Tongue (tissue), 2 donors: ENCODE measurements around the gene CACNA1D. TPM values are rescaled to one million over a fixed set of nuclear protein-coding genes. Genes with fewer than 3 reads are reported as not detected.
A peak's percentile ranks its signal among the peaks of the same experiment; 100 is the strongest.
"Not testable (repeated sequence)": the region's sequence is repeated elsewhere in the genome, so short reads cannot be mapped to it uniquely, and the experiment has no call there.

Source experiments
- DNase-seq: peaks from one replicate; pipeline ENCODE4 v3.0.0-alpha.2; 2015
- total RNA-seq: library from RNA; depleted of rRNA; stranded (reverse); fragments of >200 nt; gene quantifications from one replicate; pipeline ENCODE4 v1.2.3, GENCODE V29; 2014

Gene CACNA1D
- total RNA-seq, 1 donor from 2014 or later: 10.1 TPM

- DNase-seq: no peak
These were observed 163.2 kb downstream of the CACNA1D start for GRCh38 chr3:53657651-53658050.

GRCh38 chr3:53658613-53659193 lies 164.3 kb downstream of the CACNA1D start:
- DNase-seq: no peak

- DNase-seq: no peak
These were observed 165.6 kb downstream of the CACNA1D start for GRCh38 chr3:53659996-53660395.

GRCh38 chr3:53661480-53661879 lies 167.1 kb downstream of the CACNA1D start:
- peak; percentile 20 for DNase-seq

GRCh38 chr3:53664812-53665211 lies 170.4 kb downstream of the CACNA1D start:
- DNase-seq: not testable (repeated sequence)

- DNase-seq: no peak
These were observed 171.4 kb downstream of the CACNA1D start for GRCh38 chr3:53665608-53666425.

DNA sequence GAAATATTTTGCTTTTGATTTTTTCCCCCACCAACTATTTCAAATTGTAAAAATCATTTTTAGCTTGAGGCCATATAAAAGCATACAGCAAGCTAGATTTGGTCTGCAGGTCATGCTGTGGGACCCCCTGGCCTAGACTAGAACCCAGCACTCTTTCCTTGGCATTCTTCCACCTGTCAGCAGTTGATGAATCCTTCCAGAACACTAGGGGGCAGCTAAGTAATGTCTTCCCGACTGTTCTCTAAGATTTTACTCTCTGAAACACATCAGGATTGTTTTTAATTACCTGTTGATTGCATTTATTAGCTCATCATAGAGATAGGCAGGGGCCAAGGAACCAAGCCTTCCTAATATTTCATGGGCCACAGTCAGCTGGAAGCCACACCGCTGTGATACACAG lies 174.5 kb downstream of the CACNA1D start:
- no peak for DNase-seq

DNA sequence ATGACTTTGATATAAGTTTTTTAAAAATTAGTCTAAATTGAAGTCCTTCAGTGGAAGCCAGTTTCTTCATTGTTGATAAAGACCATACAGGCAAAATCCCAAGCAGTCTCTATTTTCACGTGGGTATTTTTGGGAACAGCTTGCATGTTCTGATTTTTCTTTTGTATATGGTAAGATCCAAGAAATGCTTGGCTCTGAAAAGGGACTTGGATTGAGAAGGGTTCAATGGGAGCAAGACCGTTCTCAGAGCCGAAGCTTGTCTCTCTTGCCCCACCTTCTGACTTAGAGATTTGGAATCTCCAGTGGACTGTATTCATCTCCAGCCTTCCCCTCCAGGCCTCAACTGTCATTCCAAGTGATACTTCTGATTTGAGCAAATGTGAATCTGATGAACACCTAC lies 176.3 kb downstream of the CACNA1D start:
- no peak for DNase-seq

DNA sequence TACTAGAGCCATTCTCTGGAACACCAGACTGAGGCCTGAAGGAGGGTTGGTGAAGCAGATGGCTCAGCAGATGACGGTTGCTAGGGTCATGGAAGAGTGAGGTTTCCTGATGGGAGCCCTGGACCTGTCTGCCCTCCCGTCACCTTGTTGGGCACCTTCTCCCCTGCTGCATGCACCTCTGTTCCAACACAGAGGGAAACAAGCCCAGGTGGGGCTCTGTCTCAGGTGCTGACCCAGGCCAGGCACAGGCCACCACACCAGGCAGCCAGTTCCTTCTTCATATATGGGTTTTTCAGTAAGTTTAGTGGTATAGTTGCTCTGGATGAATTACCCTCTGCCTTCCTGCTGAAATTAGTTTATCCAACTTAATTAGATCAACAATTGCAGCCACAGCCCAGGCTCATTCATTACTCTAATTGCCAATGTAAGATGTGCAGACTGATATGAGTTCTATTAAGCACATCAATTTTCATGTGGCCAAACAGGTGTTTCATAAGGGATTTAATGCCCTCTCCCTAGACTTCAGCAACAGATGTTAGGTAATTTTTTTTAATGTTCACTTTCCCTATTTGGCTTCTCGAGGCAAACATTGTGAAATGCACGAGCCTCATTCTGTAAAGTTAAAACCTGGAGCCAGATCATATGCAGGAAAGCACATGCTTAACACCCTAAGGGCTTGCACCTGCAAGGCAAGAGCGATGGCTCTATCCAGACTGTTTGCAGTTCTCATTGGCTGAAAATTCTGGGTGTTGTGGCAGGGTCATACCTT lies 177.0 kb downstream of the CACNA1D start:
- DNase-seq: peak; percentile 60

- DNase-seq: no peak
These were observed 177.5 kb downstream of the CACNA1D start for GRCh38 chr3:53671961-53672299.

- DNase-seq: peak; percentile 79
These were observed 178.6 kb downstream of the CACNA1D start for GRCh38 chr3:53672981-53673380.

- peak; percentile 35 for DNase-seq
These were observed 179.4 kb downstream of the CACNA1D start for GRCh38 chr3:53673722-53674350.

DNA sequence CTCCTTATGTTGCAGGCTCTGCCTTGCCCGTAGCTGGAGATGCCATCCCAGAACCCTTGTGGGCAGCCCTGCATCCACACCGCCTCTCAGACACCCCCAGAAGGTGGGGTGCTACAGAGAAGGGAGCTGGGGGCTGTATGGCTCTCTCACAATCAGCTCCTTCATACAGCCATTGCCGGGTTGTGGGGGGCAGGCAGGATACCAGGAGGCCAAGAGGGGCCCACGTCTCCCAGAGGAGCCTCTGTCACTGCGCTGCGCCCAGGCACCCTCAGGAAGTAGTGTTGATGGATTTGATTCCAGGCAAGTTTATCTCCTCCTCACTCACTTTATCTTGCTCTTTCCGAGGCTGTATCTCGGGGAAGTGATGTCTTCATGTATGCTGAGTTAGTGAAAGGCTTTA lies 180.2 kb downstream of the CACNA1D start:
- DNase-seq: no peak

DNA sequence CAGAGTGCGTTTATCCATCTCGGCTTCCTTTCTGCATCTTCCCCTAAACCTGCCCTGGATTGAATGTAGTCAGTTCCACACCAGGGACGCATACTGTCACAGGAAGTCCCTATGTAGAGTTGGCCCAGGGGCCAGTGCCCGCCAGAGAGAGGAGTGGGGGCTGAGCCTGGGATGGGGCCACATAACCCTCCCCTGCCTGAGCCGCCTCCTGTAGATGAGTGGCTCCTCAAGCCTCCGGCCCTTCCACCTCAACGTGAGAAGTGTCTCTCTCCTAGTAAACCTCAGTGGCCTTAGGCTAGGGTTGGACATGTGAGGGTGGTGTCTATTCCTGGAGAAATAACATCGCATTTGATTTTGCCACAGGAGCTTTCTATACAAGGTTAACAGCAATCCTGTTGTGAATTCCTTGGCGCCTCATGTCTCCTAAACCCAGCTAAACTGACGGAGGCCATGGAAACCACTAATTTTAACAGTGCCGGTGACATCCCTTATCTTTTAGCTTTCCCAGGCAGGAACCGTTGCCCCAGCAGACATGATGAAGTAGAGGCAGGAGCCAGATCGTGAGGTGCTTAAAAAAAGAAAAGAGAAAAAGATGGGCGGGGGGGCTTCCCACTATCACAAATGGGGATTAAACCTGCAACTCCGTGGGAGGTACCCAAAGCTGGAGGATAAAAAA lies 180.7 kb downstream of the CACNA1D start:
- DNase-seq: no peak

- no peak for DNase-seq
These were observed 181.5 kb downstream of the CACNA1D start for GRCh38 chr3:53675942-53676341.

DNA sequence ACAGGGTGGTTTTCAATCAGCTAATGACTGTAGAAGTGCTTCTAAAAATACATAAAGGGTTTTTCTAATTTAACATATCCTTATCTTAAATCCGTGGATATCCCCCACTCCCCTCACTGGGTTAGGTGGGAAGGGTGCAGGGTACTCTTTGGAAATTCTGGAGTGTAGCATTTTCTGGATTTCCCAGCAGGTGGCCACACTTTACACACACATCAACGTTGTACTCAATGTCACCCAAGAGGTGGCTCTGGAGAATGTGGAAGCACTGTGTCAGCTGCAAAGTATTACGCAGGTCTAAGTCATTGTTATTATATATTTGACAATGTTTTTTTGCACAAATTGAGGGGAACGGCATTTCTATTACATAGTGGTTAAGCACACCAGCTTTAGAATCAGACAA lies 183.0 kb downstream of the CACNA1D start:
- no peak for DNase-seq

DNA sequence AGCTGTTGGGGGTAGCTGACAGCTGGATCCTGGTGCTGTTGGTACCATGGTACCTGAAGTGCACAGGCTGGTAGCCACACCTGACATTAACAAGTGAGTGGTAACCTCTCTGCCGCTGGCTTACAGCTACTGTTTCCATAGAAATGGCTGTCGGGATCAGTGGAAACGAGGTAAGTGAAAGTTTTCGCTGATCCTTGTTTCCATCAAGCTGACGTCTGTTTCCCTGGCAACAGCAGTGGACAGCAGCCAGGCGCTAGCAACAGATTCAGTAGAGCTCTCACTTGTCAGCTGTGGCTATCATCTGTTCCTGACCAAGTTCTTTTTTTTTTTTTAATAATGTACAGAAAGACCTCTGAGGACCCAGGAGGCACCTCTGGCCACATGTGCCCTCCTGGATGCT lies 185.6 kb downstream of the CACNA1D start:
- DNase-seq: peak; percentile 95

GRCh38 chr3:53682807-53683206 lies 188.4 kb downstream of the CACNA1D start:
- DNase-seq: peak; percentile 30

- DNase-seq: no peak
These were observed 193.7 kb downstream of the CACNA1D start for GRCh38 chr3:53688066-53688465.

DNA sequence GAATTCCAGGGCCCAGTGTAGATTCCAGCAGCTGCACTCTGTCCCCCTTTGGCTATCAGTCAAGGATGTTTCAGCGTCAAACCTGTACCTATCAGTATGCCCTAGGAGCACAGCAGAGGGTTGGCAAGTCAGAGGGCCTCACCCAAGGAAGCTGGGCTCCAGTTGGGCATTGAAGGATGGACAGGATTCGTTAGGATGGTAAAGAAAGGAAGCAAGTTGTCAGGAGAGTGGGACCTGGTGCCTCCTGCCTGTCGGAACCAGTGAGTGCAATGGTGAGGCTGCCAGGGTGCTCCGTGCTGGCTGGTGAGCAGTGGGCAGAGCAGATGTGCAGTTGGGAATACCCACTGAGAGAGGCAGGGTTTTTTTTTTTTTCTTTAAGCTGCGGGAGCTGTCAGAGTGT lies 194.6 kb downstream of the CACNA1D start:
- DNase-seq: no peak

GRCh38 chr3:53689681-53690080 lies 195.3 kb downstream of the CACNA1D start:
- no peak for DNase-seq

GRCh38 chr3:53690521-53690920 lies 196.1 kb downstream of the CACNA1D start:
- no peak for DNase-seq
